Sigmoid colon (tissue), 7 donors: ENCODE measurements around the gene HK1. TPM values are rescaled to one million over a fixed set of nuclear protein-coding genes. Genes with fewer than 3 reads are reported as not detected.
"Not testable (repeated sequence)": the region's sequence is repeated elsewhere in the genome, so short reads cannot be mapped to it uniquely, and the experiment has no call there.

ENCODE experiments used
- DNase-seq: peaks from one replicate; pipeline ENCODE4 v3.0.0-alpha.2; 2019
- H3K27ac ChIP-seq, 4 donors: fragments of 200-600 bp; sonication (generic); one replicate each; pipeline ENCODE4 v1.5.1; 2016 to 2019; ENCODE audit warnings: mild to moderate bottlenecking in 1 of 4
- H3K27me3 ChIP-seq, 3 donors: fragments of 200-600 bp; sonication (generic); one replicate each; pipeline ENCODE4 v1.5.1; 2019; ENCODE audit warnings: mild to moderate bottlenecking in 1 of 3
- H3K36me3 ChIP-seq, 4 donors: fragments of 200-600 bp; sonication (generic); one replicate each; pipeline ENCODE4 v1.5.1; 2016 to 2019
- H3K4me1 ChIP-seq, 4 donors: fragments of 200-600 bp; sonication (generic); one replicate each; pipeline ENCODE4 v1.5.1; 2017 to 2019
- H3K4me3 ChIP-seq, 4 donors: fragments of 200-600 bp; sonication (generic); one replicate each; pipeline ENCODE4 v1.5.1; 2017 to 2019; ENCODE audit warnings: mild to moderate bottlenecking in 2 of 4, moderate library complexity in 1 of 4
- H3K9me3 ChIP-seq, 4 donors: fragments of 200-600 bp in 3 of 4; sonication (generic) in 3 of 4; one replicate each; pipeline versions ENCODE4 v1.5.1 to v1.6.1; 2013 to 2019
- EP300 ChIP-seq, 4 donors: sonication (generic); formaldehyde crosslinking; IDR thresholded peaks; one replicate each; pipeline ENCODE4 v1.6.1; 2017; ENCODE audit warnings: antibody characterized with exemption in 4 of 4
- POLR2A ChIP-seq, 2 donors: fragments of 450-650 bp; IDR thresholded peaks; one replicate each; pipeline ENCODE4 v1.6.1; 2016; ENCODE audit warnings: antibody characterized with exemption in 2 of 2, mild to moderate bottlenecking in 2 of 2, moderate library complexity in 2 of 2
- POLR2AphosphoS5 ChIP-seq, 4 donors: sonication (generic); formaldehyde crosslinking; IDR thresholded peaks; one replicate each; pipeline ENCODE4 v1.6.1; 2017; ENCODE audit warnings: antibody characterized with exemption in 4 of 4
- WGBS, 2 donors: extraction: QIAGEN DNeasy Blood & Tissue Kit; methylation state at CpG; one replicate each; pipeline ENCODE4 v1.1.7; 2013; 5-methylcytosine and 5-hydroxymethylcytosine counted together
- intact Hi-C: fragments of 100-400 bp; cut with DNase I; formaldehyde crosslinking; loops from one replicate; pipeline ENCODE4 v1.15.1; 2023
- polyA plus RNA-seq, 3 donors: library from polyadenylated mRNA; stranded (reverse); fragments of 200-250 nt; gene quantifications; one replicate each; pipeline ENCODE4 v1.2.3, GENCODE V29; 2013
- total RNA-seq, 4 donors: library from RNA; depleted of rRNA; stranded (reverse); fragments of >200 nt; gene quantifications; one replicate each; pipeline ENCODE4 v1.1.0, GENCODE V29; 2016
- TF ChIP-seq, protein P1 (sequence below), 4 experiments: fragments of 450-650 bp in 3 of 4; fragments of 200-600 bp in 1 of 4; IDR thresholded peaks; one replicate each; pipeline ENCODE4 v1.5.1; 2016 to 2019; ENCODE audit warnings: antibody characterized with exemption in 4 of 4, mild to moderate bottlenecking in 3 of 4, moderate library complexity in 2 of 4
- donor health status: healthy with polysubstance abuse.
- donor health status: Bipolar disorder and iron deficiency.
- donor health status: healthy.

HK1 gene
- total and polyA plus RNA-seq, 7 donors: 23.4 to 74.9 (median 65.8) TPM

DNA sequence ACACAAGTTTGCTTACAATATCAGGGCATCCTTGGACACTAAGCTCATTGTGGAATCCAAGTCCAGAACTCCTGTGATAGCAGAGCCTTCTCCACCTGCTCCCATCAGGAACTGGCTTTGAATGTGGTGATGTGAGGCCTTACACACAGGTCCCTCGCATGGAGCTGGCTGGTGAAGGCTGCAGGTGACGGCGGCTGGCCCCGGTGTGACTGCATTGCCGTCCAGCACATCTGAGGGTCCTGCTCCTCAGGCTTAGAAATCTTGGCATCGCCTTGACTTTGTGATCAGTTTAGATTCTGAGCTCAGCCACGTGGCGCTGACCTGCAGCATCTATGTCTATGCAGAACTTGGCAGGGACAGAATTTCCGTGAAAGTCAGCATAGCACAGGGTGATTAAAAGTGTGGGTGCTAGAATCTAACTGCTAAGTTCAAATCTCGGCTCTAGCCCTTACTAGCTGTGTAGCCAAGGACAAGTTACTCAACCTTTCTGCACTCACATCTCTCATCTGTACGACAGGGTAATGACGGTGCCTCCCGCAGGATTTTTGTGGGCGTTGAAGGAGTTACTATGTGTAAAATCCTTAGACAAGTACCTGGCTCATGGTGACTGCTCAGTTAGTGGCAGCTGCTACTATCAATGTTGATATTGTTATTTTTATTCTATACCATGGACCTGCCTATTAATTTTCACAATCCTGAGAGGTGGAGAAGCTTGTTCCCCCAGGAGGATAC, 31.5 kb upstream of the HK1 start:
- Histone ChIP-seq H3K27me3 (no peaks in the 10 kb centered on the region), H3K36me3 (no peaks in the 10 kb centered on the region), H3K27ac (no peak overlapping the region), H3K9me3 (no peaks in the 10 kb centered on the region), H3K4me1 (no peaks in the 10 kb centered on the region), H3K4me3 (no peak overlapping the region)
- TF ChIP-seq, protein P1, sequence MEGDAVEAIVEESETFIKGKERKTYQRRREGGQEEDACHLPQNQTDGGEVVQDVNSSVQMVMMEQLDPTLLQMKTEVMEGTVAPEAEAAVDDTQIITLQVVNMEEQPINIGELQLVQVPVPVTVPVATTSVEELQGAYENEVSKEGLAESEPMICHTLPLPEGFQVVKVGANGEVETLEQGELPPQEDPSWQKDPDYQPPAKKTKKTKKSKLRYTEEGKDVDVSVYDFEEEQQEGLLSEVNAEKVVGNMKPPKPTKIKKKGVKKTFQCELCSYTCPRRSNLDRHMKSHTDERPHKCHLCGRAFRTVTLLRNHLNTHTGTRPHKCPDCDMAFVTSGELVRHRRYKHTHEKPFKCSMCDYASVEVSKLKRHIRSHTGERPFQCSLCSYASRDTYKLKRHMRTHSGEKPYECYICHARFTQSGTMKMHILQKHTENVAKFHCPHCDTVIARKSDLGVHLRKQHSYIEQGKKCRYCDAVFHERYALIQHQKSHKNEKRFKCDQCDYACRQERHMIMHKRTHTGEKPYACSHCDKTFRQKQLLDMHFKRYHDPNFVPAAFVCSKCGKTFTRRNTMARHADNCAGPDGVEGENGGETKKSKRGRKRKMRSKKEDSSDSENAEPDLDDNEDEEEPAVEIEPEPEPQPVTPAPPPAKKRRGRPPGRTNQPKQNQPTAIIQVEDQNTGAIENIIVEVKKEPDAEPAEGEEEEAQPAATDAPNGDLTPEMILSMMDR (IDR thresholded peaks at IDR 0.05): no peak
- no peak for TF ChIP-seq POLR2A (IDR thresholded peaks at IDR 0.05)
- no peak for TF ChIP-seq POLR2AphosphoS5 (IDR thresholded peaks at IDR 0.05)
- no peak for TF ChIP-seq EP300 (IDR thresholded peaks at IDR 0.05)
- intact Hi-C loops: no loop called here
- whole genome bisulfite sequencing, 2 donors: 86 to 87% methylated on average over 14 of the region's 14 CpGs
- no peak for DNase-seq

DNA sequence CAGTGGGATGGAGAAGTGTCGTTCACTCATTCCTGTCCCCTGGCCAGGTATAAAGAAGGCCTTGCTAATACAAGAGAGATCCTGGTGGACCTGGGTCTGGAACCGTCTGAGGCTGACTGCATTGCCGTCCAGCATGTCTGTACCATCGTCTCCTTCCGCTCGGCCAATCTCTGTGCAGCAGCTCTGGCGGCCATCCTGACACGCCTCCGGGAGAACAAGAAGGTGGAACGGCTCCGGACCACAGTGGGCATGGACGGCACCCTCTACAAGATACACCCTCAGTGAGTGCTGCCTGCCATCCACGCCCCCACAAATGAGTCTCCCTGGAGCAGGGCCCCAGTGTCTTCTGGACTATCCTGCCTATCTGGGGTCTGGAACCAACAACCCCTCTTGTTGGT, 31.0 kb upstream of the HK1 start:
- Histone ChIP-seq H3K36me3 (no peaks in the 10 kb centered on the region), H3K4me1 (no peaks in the 10 kb centered on the region), H3K27me3 (no peaks in the 10 kb centered on the region), H3K4me3 (no peak overlapping the region), H3K27ac (no peak overlapping the region), H3K9me3 (no peaks in the 10 kb centered on the region)
- intact Hi-C loops: no loop called here
- TF ChIP-seq, protein P1 (IDR thresholded peaks at IDR 0.05): no peak
- no peak for TF ChIP-seq POLR2AphosphoS5 (IDR thresholded peaks at IDR 0.05)
- no peak for TF ChIP-seq POLR2A (IDR thresholded peaks at IDR 0.05)
- no peak for TF ChIP-seq EP300 (IDR thresholded peaks at IDR 0.05)
- 96% methylated on average over 13 of the region's 13 CpGs for WGBS, 2 donors
- DNase-seq: no peak

DNA sequence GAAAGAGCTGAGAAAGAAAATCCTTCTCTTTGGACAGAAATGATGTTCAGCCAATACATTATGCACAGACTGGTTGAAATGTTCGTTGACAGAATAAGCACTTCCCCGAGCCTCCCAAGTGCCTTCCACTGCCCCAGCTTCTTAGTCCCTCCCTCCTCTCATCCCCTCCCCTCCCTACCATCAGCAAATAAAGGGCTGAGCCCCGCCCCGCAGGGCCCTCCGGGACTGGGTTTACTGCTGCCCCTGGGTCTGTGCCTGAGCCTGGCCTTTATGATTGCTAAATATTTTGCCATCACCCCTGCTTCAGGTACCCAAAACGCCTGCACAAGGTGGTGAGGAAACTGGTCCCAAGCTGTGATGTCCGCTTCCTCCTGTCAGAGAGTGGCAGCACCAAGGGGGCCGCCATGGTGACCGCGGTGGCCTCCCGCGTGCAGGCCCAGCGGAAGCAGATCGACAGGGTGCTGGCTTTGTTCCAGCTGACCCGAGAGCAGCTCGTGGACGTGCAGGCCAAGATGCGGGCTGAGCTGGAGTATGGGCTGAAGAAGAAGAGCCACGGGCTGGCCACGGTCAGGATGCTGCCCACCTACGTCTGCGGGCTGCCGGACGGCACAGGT, 30.1 kb upstream of the HK1 start:
- H3K4me1 ChIP-seq: no peaks in the 10 kb centered on the region
- no peaks in the 10 kb centered on the region for H3K27me3 ChIP-seq
- WGBS, 2 donors: 88 to 89% methylated on average over 24 of the region's 24 CpGs
- no peaks in the 10 kb centered on the region for H3K36me3 ChIP-seq
- intact Hi-C loops: no loop called here
- no peak overlapping the region for H3K27ac ChIP-seq
- no peaks in the 10 kb centered on the region for H3K9me3 ChIP-seq
- TF ChIP-seq POLR2AphosphoS5 (IDR thresholded peaks at IDR 0.05) (no peak), POLR2A (IDR thresholded peaks at IDR 0.05) (no peak), EP300 (IDR thresholded peaks at IDR 0.05) (no peak)
- TF ChIP-seq, protein P1 (IDR thresholded peaks at IDR 0.05): no peak
- no peak overlapping the region for H3K4me3 ChIP-seq
- DNase-seq: no peak

DNA sequence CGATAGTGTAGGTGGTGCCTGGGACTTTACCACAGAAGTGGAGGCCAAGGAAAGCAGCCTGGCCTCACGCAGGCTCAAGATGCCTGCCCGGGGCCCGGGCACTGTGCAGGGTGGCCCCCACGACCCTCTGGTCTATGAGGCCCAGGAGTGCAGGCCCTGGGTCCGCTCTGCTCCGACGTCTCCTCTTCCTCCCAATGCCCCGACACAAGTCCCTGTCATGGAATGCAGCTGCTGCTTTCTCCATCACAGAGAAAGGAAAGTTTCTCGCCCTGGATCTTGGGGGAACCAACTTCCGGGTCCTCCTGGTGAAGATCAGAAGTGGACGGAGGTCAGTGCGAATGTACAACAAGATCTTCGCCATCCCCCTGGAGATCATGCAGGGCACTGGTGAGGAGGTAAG, 28.3 kb upstream of the HK1 start:
- Histone ChIP-seq H3K9me3 (no peaks in the 10 kb centered on the region), H3K27ac (no peak overlapping the region), H3K4me1 (no peaks in the 10 kb centered on the region), H3K4me3 (no peak overlapping the region), H3K27me3 (no peaks in the 10 kb centered on the region), H3K36me3 (no peaks in the 10 kb centered on the region)
- intact Hi-C loops: no loop called here
- DNase-seq: no peak
- TF ChIP-seq POLR2AphosphoS5 (IDR thresholded peaks at IDR 0.05): no peak
- no peak for TF ChIP-seq POLR2A (IDR thresholded peaks at IDR 0.05)
- TF ChIP-seq, protein P1 (IDR thresholded peaks at IDR 0.05): no peak
- TF ChIP-seq EP300 (IDR thresholded peaks at IDR 0.05): no peak
- 96 to 97% methylated on average over 14 of the region's 14 CpGs for WGBS, 2 donors

DNA sequence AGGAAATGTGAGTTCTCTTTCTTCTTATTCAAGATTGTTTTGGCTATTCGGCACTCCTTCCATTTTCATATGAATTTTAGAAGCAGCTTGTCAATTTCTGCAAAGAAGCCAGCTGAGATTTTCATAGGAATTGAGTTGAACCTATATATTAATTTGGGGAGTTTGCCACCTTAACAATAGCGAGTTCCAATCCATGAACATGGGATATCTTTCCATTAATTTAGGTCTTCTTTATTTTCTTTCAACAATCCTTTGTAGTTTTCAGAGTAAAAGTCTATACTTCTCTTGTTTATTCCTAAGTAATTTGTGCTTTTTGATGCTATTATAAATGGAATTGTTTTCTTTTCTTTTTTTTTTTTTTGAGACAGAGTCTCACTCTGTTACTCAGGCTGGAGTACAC, 26.9 kb upstream of the HK1 start:
- H3K36me3 ChIP-seq, H3K4me3 ChIP-seq, intact Hi-C loops, H3K27me3 ChIP-seq, H3K9me3 ChIP-seq, DNase-seq, H3K27ac ChIP-seq, H3K4me1 ChIP-seq: not testable (repeated sequence)
- WGBS, 2 donors: 91 to 96% methylated on average over 2 of the region's 2 CpGs
